ENCODE results near the gene MAD1L1.

The MAD1L1 gene

GRCh38 chr7:2013381-2014311, 219.1 kb downstream of the MAD1L1 start:
- no peak for DNase-seq (ENCODE audit: low spot score)

GRCh38 chr7:2012981-2013380, 219.8 kb downstream of the MAD1L1 start:
- no peak for DNase-seq (ENCODE audit: low spot score)

GRCh38 chr7:2012044-2012900, 220.5 kb downstream of the MAD1L1 start:
- DNase-seq (ENCODE audit: low spot score) = no peak

- DNase-seq (ENCODE audit: low spot score) = no peak
Observed at GRCh38 chr7:2011266-2012043, 221.3 kb downstream of the MAD1L1 start.

DNA sequence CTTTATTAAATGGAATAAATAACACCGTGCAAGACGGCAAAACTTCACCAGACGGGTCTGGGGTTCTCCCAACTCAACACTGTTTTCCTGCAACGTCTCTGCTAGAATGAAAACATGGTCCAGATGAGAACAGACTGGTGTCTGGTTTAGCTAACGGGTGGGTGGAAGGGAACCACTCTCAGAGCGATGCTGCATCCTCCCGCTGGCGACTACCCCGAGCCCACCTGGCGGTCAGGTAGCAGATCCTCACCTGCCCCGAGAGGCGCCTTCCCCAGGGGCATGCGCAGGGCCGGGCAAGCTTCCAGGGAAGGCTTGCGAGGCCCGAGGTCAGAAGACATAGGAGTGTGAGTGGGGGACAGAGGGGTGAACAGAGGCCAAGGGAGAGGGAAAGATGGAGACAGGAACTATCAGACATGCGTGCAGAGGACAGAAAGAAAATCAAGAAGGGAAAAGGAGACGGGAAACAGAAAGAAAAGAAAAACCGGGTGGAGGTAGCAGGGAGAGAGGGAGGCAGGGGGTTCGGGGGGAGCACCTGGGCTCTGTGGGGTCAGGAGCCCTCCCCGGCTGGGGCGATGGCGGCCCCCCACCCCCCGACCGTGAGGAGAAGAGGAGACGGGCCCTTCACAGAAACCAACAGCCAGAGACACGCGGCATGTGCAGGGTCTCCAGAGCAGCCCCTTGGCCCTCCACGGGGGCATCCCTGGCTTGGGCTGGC, 222.0 kb downstream of the MAD1L1 start:
- no peak for DNase-seq (ENCODE audit: low spot score)

- DNase-seq (ENCODE audit: low spot score) = no peak
Observed at GRCh38 chr7:2010101-2010500, 222.6 kb downstream of the MAD1L1 start.

DNA sequence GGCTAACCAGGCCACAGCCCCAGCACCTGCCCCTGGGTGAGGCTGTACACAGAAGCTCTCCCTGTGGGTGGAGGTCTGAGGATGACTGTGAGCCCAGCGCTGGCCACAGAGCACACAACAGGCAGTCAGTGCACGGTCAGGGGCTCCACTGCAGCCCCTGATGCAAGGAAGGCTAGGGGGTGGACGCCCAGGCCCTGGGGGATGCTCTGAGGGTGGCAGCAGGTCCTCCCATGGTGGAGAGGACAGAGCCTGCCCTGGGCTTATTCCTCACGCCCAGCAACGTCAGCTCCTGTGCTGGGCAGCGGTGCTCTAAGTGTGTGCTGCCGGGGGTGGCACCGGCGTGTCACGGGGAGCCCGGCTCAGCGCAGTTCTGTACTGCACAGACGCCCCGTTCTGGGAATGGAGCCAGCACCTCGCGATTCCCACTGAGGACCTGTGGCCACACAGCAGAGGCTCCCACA, 223.2 kb downstream of the MAD1L1 start:
- DNase-seq (ENCODE audit: low spot score) = no peak

GRCh38 chr7:2008936-2009540, 223.7 kb downstream of the MAD1L1 start:
- no peak for DNase-seq (ENCODE audit: low spot score)

GRCh38 chr7:2008101-2008935, 224.4 kb downstream of the MAD1L1 start:
- no peak for DNase-seq (ENCODE audit: low spot score)

GRCh38 chr7:2007551-2007950, 225.2 kb downstream of the MAD1L1 start:
- DNase-seq (ENCODE audit: low spot score) = no peak

DNA sequence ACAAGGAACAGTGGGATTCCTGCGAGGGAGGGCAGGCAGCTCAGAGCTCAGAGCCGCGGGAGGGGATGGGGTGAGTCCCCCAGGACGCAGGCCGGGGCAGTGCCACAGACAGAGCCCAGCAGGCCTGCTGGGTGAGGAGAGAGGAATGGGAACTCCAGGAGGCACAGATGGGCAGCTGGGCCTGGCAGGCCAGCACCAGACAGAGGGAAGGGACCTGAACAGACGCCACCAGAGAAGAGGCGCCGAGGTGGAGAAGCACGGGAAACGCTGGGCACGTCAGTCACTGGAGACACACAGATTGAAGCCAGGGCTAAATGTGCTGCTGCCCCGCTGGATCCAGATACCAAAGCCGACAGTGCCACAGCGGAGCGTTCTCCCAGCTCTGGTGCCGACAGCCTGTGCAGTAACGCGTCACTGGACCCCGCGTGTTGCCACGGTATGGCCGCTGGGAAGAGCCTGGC, 225.8 kb downstream of the MAD1L1 start:
- DNase-seq (ENCODE audit: low spot score) = no peak

DNA sequence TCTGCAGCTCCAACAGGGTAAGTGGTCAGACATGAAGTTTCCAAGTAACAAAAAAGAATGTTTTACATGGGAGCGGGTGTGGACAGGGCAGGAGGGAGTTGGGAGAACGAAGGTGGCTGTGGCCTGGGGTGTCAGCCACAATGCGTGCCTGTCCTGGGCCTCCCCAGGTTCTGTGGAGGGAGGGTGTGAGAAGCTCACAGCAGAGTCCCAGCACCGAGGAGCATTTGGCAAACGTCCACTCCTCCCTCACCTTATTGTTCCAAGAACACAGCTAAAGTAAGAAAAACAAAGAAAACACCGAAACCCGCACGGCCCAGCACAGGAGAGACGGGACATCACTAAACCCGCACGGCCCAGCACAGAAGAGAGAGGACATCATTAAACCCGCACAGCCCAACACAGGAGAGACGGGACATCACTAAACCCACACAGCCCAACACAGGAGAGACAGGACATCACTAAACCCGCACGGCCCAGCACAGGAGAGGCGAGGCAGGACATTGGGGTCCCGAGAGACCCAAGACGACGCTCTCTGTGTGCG, 226.4 kb downstream of the MAD1L1 start:
- DNase-seq (ENCODE audit: low spot score) = no peak

DNA sequence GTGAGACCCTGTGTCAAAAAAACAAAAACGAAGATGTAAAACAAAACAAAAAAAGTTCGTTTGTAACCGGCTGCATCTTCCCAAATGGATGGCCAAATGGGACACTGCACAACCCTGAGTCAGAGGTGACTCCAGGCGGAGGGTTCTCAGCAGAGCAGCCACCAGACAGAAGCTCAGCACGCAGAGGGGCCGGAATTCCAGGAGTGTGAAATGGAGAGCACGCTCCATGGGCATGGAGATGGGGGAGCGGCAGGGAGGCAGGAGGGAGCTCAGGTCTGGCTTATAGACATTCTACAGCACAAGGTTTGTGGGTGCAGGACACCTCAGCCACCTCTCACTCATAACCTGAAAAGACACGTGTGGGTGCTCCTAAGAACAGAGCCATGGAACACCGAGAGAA, 227.0 kb downstream of the MAD1L1 start:
- DNase-seq (ENCODE audit: low spot score) = no peak

- DNase-seq (ENCODE audit: low spot score) = no peak
Observed at GRCh38 chr7:2004841-2005725, 227.7 kb downstream of the MAD1L1 start.

- no peak for DNase-seq (ENCODE audit: low spot score)
Observed at GRCh38 chr7:2003931-2004812, 228.6 kb downstream of the MAD1L1 start.

GRCh38 chr7:2003451-2003930, 229.3 kb downstream of the MAD1L1 start:
- DNase-seq (ENCODE audit: low spot score) = no peak

Measured in iPS-NIHi11 (cell line).